Upper lobe of left lung (tissue), 6 donors: ENCODE measurements around the gene FANCC. TPM values are rescaled to one million over a fixed set of nuclear protein-coding genes. Genes with fewer than 3 reads are reported as not detected.

Experiments used
- ATAC-seq, 2 donors: fragments of 200-7000 bp; cut with Tn5 transposase; one replicate each; pipeline ENCODE4 v1.9.1; 2022; ENCODE audit warnings: mild to moderate bottlenecking in 2 of 2, moderate library complexity in 2 of 2; ENCODE audit not compliant: low FRiP score in 2 of 2
- DNase-seq, 2 donors: peaks; one replicate each; pipeline ENCODE4 v3.0.0-alpha.2; 2019 to 2020
- H3K27ac ChIP-seq, 4 donors: fragments of 200-600 bp; sonication (generic); one replicate each; pipeline ENCODE4 v1.5.1; 2016 to 2019
- H3K27me3 ChIP-seq, 4 donors: fragments of 200-600 bp; sonication (generic); one replicate each; pipeline ENCODE4 v1.5.1; 2017 to 2019
- H3K36me3 ChIP-seq, 4 donors: fragments of 200-600 bp; sonication (generic); one replicate each; pipeline ENCODE4 v1.5.1; 2016 to 2019
- H3K4me1 ChIP-seq, 4 donors: fragments of 200-600 bp; sonication (generic); one replicate each; pipeline ENCODE4 v1.5.1; 2018 to 2019
- H3K4me3 ChIP-seq, 4 donors: fragments of 200-600 bp; sonication (generic); one replicate each; pipeline ENCODE4 v1.5.1; 2017 to 2019; ENCODE audit warnings: mild to moderate bottlenecking in 2 of 4, moderate library complexity in 1 of 4
- H3K9me3 ChIP-seq, 4 donors: fragments of 200-600 bp; sonication (generic); one replicate each; pipeline ENCODE4 v1.5.1; 2018 to 2019
- CTCF ChIP-seq, 6 experiments: fragments of 450-650 bp in 4 of 6; fragments of 200-600 bp in 2 of 6; sonication (generic) in 2 of 6; IDR thresholded peaks; one replicate each; pipeline ENCODE4 v1.5.1; 2016 to 2019; ENCODE audit warnings: antibody characterized with exemption in 6 of 6
- EP300 ChIP-seq, 4 donors: sonication (generic); formaldehyde crosslinking; IDR thresholded peaks; one replicate each; pipeline ENCODE4 v1.5.1; 2017; ENCODE audit warnings: antibody characterized with exemption in 4 of 4, control low read depth in 2 of 4
- POLR2A ChIP-seq, 4 donors: fragments of 450-650 bp; IDR thresholded peaks; one replicate each; pipeline ENCODE4 v1.5.1; 2016 to 2017; ENCODE audit warnings: antibody characterized with exemption in 4 of 4, mild to moderate bottlenecking in 2 of 4
- POLR2AphosphoS5 ChIP-seq, 2 donors: sonication (generic); formaldehyde crosslinking; IDR thresholded peaks; one replicate each; pipeline ENCODE4 v1.5.1; 2017; ENCODE audit warnings: antibody characterized with exemption in 2 of 2
- WGBS, 2 donors: methylation state at CpG; one replicate each; pipeline ENCODE4 v1.1.5; 2017 to 2018; 5-methylcytosine and 5-hydroxymethylcytosine counted together
- total RNA-seq, 6 donors: library from RNA; depleted of rRNA in 4 of 6; stranded (reverse); fragments of >200 nt in 4 of 6; gene quantifications; one replicate each; pipeline versions ENCODE4 v1.1.0 to v1.2.1, GENCODE V29; 2016 to 2021
- donor health status: DM: no; HTN: no; CAD: no; lungs with moderate emphysema.
- donor health status: DM: no; HTN: yes; CAD: no; lungs with severe emphysema.

Gene FANCC
- total RNA-seq, 6 donors from 2014 or later = 6.7 to 27.2 (median 10.8) TPM

- Histone ChIP-seq H3K9me3 (no peaks in the 10 kb centered on the region), H3K36me3 (no peaks in the 10 kb centered on the region), H3K4me1 (no peaks in the 10 kb centered on the region), H3K27me3 (no peaks in the 10 kb centered on the region), H3K27ac (peak overlapping the region in 1 of 4 donors; percentile 28), H3K4me3 (no peak overlapping the region)
- WGBS, 2 donors = 71 to 73% methylated on average over 7 of the region's 7 CpGs
- no peak for TF ChIP-seq POLR2AphosphoS5 (IDR thresholded peaks at IDR 0.05)
- TF ChIP-seq EP300 (IDR thresholded peaks at IDR 0.05) = no peak
- no peak for TF ChIP-seq POLR2A (IDR thresholded peaks at IDR 0.05)
- TF ChIP-seq CTCF (IDR thresholded peaks at IDR 0.05) = no peak
- no peak for ATAC-seq
- no peak for DNase-seq
These were observed 169.9 kb downstream of the FANCC start for GRCh38 chr9:95147452-95148207.

- peak; percentile 76 to 93 for ATAC-seq
- H3K4me3 ChIP-seq = no peak overlapping the region
- TF ChIP-seq POLR2AphosphoS5 (IDR thresholded peaks at IDR 0.05) (peak; percentile 53 to 62), EP300 (IDR thresholded peaks at IDR 0.05) (no peak)
- H3K27me3 ChIP-seq = no peaks in the 10 kb centered on the region
- DNase-seq = peak; percentile 33 to 52
- peaks cover 0 to 4% (median 0%) of the 10 kb centered on the region in 4 donors for H3K36me3 ChIP-seq
- 80 to 84% methylated on average over 17 to 18 of the region's 18 CpGs for whole genome bisulfite sequencing, 2 donors
- H3K4me1 ChIP-seq = no peaks in the 10 kb centered on the region
- H3K27ac ChIP-seq = peak overlapping the region; percentile 9 to 49 (median 34)
- H3K9me3 ChIP-seq = no peaks in the 10 kb centered on the region
These were observed 173.6 kb downstream of the FANCC start for GRCh38 chr9:95143591-95144561.

GRCh38 chr9:95142728-95143127 lies 174.8 kb downstream of the FANCC start:
- 79 to 93% methylated on average over 3 of the region's 3 CpGs for WGBS, 2 donors
- Histone ChIP-seq H3K27ac (no peak overlapping the region), H3K4me1 (no peaks in the 10 kb centered on the region), H3K9me3 (no peaks in the 10 kb centered on the region), H3K36me3 (peaks cover 0 to 4% (median 0%) of the 10 kb centered on the region in 4 donors), H3K27me3 (no peaks in the 10 kb centered on the region), H3K4me3 (no peak overlapping the region)
- TF ChIP-seq CTCF (IDR thresholded peaks at IDR 0.05) (no peak), EP300 (IDR thresholded peaks at IDR 0.05) (no peak), POLR2A (IDR thresholded peaks at IDR 0.05) (no peak), POLR2AphosphoS5 (IDR thresholded peaks at IDR 0.05) (no peak)
- ATAC-seq (no peak), DNase-seq (no peak)

GRCh38 chr9:95142315-95142714 lies 175.2 kb downstream of the FANCC start:
- no peaks in the 10 kb centered on the region for H3K4me1 ChIP-seq
- no peak for DNase-seq
- 94 to 95% methylated on average over 4 of the region's 4 CpGs for WGBS, 2 donors
- no peak for ATAC-seq
- no peak overlapping the region for H3K4me3 ChIP-seq
- no peaks in the 10 kb centered on the region for H3K27me3 ChIP-seq
- TF ChIP-seq POLR2A (IDR thresholded peaks at IDR 0.05) (no peak), EP300 (IDR thresholded peaks at IDR 0.05) (no peak), CTCF (IDR thresholded peaks at IDR 0.05) (no peak), POLR2AphosphoS5 (IDR thresholded peaks at IDR 0.05) (no peak)
- no peaks in the 10 kb centered on the region for H3K9me3 ChIP-seq
- H3K27ac ChIP-seq = no peak overlapping the region
- peaks cover 0 to 4% (median 0%) of the 10 kb centered on the region in 4 donors for H3K36me3 ChIP-seq

GRCh38 chr9:95140821-95141220 lies 176.7 kb downstream of the FANCC start:
- WGBS, 2 donors = 79 to 86% methylated on average over 2 of the region's 2 CpGs
- H3K27me3 ChIP-seq = no peaks in the 10 kb centered on the region
- no peak for DNase-seq
- no peaks in the 10 kb centered on the region for H3K4me1 ChIP-seq
- H3K27ac ChIP-seq = no peak overlapping the region
- H3K4me3 ChIP-seq = no peak overlapping the region
- TF ChIP-seq EP300 (IDR thresholded peaks at IDR 0.05) = no peak
- no peak for TF ChIP-seq POLR2AphosphoS5 (IDR thresholded peaks at IDR 0.05)
- no peak for TF ChIP-seq POLR2A (IDR thresholded peaks at IDR 0.05)
- no peak for TF ChIP-seq CTCF (IDR thresholded peaks at IDR 0.05)
- H3K9me3 ChIP-seq = no peaks in the 10 kb centered on the region
- peaks cover 0 to 4% (median 0%) of the 10 kb centered on the region in 4 donors for H3K36me3 ChIP-seq
- no peak for ATAC-seq
